ENCODE data around the gene CUL4B.
"Not testable (repeated sequence)": the region's sequence is repeated elsewhere in the genome, so short reads cannot be mapped to it uniquely, and the experiment has no call there.

- not testable (repeated sequence) for TF ChIP-seq POLR2A (IDR thresholded peaks at IDR 0.05)
- peak; percentile 40 to 64 (median 58) for TF ChIP-seq CTCF (IDR thresholded peaks at IDR 0.05)
These were observed 85.3 kb downstream of the CUL4B start for GRCh38 chrX:120475447-120475846.
